Peyer's patch (tissue), 4 donors: Measurements from ENCODE around the gene CPAMD8.

Source experiments
- CTCF ChIP-seq, 6 experiments: fragments of 450-650 bp in 4 of 6; fragments of 200-600 bp in 2 of 6; sonication (generic) in 1 of 6; IDR thresholded peaks; one replicate each; pipeline ENCODE4 v1.5.1; 2017 to 2019; ENCODE audit warnings: antibody characterized with exemption in 6 of 6, mild to moderate bottlenecking in 3 of 6, moderate library complexity in 1 of 6
- POLR2A ChIP-seq, 2 donors: fragments of 450-650 bp; IDR thresholded peaks; one replicate each; pipeline ENCODE4 v1.5.1; 2017; ENCODE audit warnings: antibody characterized with exemption in 2 of 2, mild to moderate bottlenecking in 2 of 2, moderate library complexity in 2 of 2

GRCh38 chr19:16851031-16851712 lies 175.4 kb downstream of the CPAMD8 start:
- TF ChIP-seq CTCF (IDR thresholded peaks at IDR 0.05) (no peak), POLR2A (IDR thresholded peaks at IDR 0.05) (no peak)
